B cell (primary cell): ENCODE data around the gene TMEM97. TPM values are rescaled to one million over a fixed set of nuclear protein-coding genes. Genes with fewer than 3 reads are reported as not detected.

Experiments used
- ATAC-seq: fragments of 200-7000 bp; cut with Tn5 transposase; one replicate; pipeline ENCODE4 v1.10.0; 2021; ENCODE audit warnings: low read depth, mild to moderate bottlenecking, moderate number of reproducible peaks, moderate library complexity
- CTCF ChIA-PET: fragments of 350-600 bp; sonication (Branson Sonifier 250); formaldehyde crosslinking; loops from one replicate; lab custom pipeline; 2021; ENCODE audit warnings: antibody characterized with exemption, inconsistent platforms; lab: Charles Lee
- POLR2A ChIA-PET: fragments of 350-600 bp; sonication (Branson Sonifier 250); formaldehyde crosslinking; loops from one replicate; lab custom pipeline; 2021; ENCODE audit warnings: antibody characterized with exemption; lab: Charles Lee
- DNase-seq: peaks from one replicate; pipeline ENCODE4 v3.0.0; 2013
- H2AFZ ChIP-seq: 2 replicates; pipeline ENCODE4 v1.6.1; 2012; ENCODE audit warnings: mild to moderate bottlenecking, low read depth, low read length; ENCODE audit not compliant: insufficient read depth, poor library complexity, severe bottlenecking
- H3K27ac ChIP-seq, 2 donors: 1 replicate in 1 of 2; 2 replicates in 1 of 2; pipeline ENCODE4 v1.5.1; 2012 to 2013; ENCODE audit warnings: low read length in 2 of 2, mild to moderate bottlenecking in 2 of 2, moderate library complexity in 1 of 2
- H3K27me3 ChIP-seq, 4 experiments: fragments of 200-600 bp in 1 of 4; sonication (generic) in 1 of 4; replicated peaks in 1 of 4; 1 replicate in 2 of 4; 2 replicates in 2 of 4; pipeline versions ENCODE4 v1.6.1 to v1.7.0; 2013 to 2016; ENCODE audit warnings: low read length in 3 of 4, mild to moderate bottlenecking in 2 of 4, mixed read lengths in 1 of 4, moderate library complexity in 1 of 4; ENCODE audit not compliant: insufficient read depth in 4 of 4, control insufficient read depth in 3 of 4; ENCODE audit errors: control extremely low read depth in 1 of 4
- H3K36me3 ChIP-seq, 2 experiments: replicated peaks in 1 of 2; 1 replicate in 1 of 2; 2 replicates in 1 of 2; pipeline versions ENCODE4 v1.6.1 to v1.7.1; 2013; ENCODE audit warnings: low read length in 1 of 2; ENCODE audit not compliant: insufficient read depth in 2 of 2, control insufficient read depth in 1 of 2; ENCODE audit errors: control extremely low read depth in 1 of 2, extremely low read depth in 1 of 2
- H3K4me1 ChIP-seq, 2 donors: fragments of 200-600 bp in 1 of 2; sonication (generic) in 1 of 2; 1 replicate in 1 of 2; 2 replicates in 1 of 2; pipeline versions ENCODE4 v1.5.1 to v1.6.1; 2013 to 2017; ENCODE audit warnings: low read length in 2 of 2; ENCODE audit not compliant: control insufficient read depth in 2 of 2, insufficient read depth in 2 of 2
- H3K4me2 ChIP-seq: replicated peaks from 2 replicates; pipeline ENCODE3; 2012; ENCODE audit warnings: mild to moderate bottlenecking, low read depth, low read length; ENCODE audit not compliant: poor library complexity, severe bottlenecking
- H3K4me3 ChIP-seq, 5 experiments: fragments of 200-600 bp in 1 of 5; sonication (generic) in 1 of 5; 1 replicate in 3 of 5; 2 replicates in 2 of 5; pipeline versions ENCODE4 v1.5.1 to v1.7.0; 2011 to 2016; ENCODE audit warnings: low read length in 4 of 5, mild to moderate bottlenecking in 4 of 5, low read depth in 2 of 5, control low read depth in 1 of 5, moderate library complexity in 1 of 5; ENCODE audit not compliant: insufficient read depth in 1 of 5; ENCODE audit errors: control extremely low read depth in 1 of 5, extremely low read depth in 1 of 5
- H3K79me2 ChIP-seq: fragments of 200-600 bp; sonication (generic); one replicate; pipeline ENCODE4 v1.6.0; 2016; ENCODE audit warnings: low read length; ENCODE audit not compliant: control insufficient read depth, insufficient read depth
- H3K9ac ChIP-seq: fragments of 200-600 bp; sonication (generic); 2 replicates; pipeline ENCODE4 v1.6.1; 2017; ENCODE audit warnings: mild to moderate bottlenecking, low read length, moderate library complexity
- H3K9me3 ChIP-seq, 3 donors: one replicate each; pipeline versions ENCODE4 v1.6.1 to v1.7.1; 2013; ENCODE audit warnings: low read length in 2 of 3; ENCODE audit not compliant: control insufficient read depth in 2 of 3, insufficient read depth in 1 of 3; ENCODE audit errors: control extremely low read depth in 1 of 3
- H4K20me1 ChIP-seq: 2 replicates; pipeline ENCODE4 v1.6.0; 2012; ENCODE audit warnings: mild to moderate bottlenecking, low read length; ENCODE audit not compliant: insufficient read depth, control insufficient read depth, poor library complexity, severe bottlenecking
- H3K27ac Mint-ChIP-seq: one replicate; pipeline ENCODE4 v1.8.0; 2021; ENCODE audit warnings: mixed read lengths
- H3K27me3 Mint-ChIP-seq: one replicate; pipeline ENCODE4 v1.8.0; 2021; ENCODE audit warnings: mixed read lengths
- H3K4me1 Mint-ChIP-seq: one replicate; pipeline ENCODE4 v1.8.0; 2021; ENCODE audit warnings: mixed read lengths
- H3K4me3 Mint-ChIP-seq: one replicate; pipeline ENCODE4 v1.8.0; 2021; ENCODE audit warnings: mixed read lengths
- H3K9me3 Mint-ChIP-seq: one replicate; pipeline ENCODE4 v1.8.0; 2022; ENCODE audit warnings: mixed read lengths; ENCODE audit not compliant: insufficient read depth
- CTCF ChIP-seq: fragments of 200-600 bp; IDR thresholded peaks from one replicate; pipeline ENCODE4 v1.8.0; 2022; ENCODE audit warnings: antibody characterized with exemption, mild to moderate bottlenecking
- EZH2 ChIP-seq: IDR thresholded peaks from 2 replicates; pipeline ENCODE4 v1.6.1; 2012; ENCODE audit warnings: borderline replicate concordance, low read depth, mild to moderate bottlenecking, moderate library complexity, low read length; ENCODE audit not compliant: insufficient read depth, poor library complexity, severe bottlenecking
- WGBS: methylation state at CpG from one replicate; pipeline ENCODE4 v1.1.5; 2013; ENCODE audit warnings: missing lambda C conversion rate; ENCODE audit not compliant: insufficient coverage; 5-methylcytosine and 5-hydroxymethylcytosine counted together
- intact Hi-C: fragments of 100-400 bp; cut with micrococcal nuclease; formaldehyde crosslinking; loops from one replicate; pipeline ENCODE4 v1.10.0; 2022
- polyA plus RNA-seq: library from polyadenylated mRNA; depleted of rRNA; stranded (reverse); fragments of >200 nt; gene quantifications from 2 replicates; pipeline ENCODE4 v1.2.3, GENCODE V29; 2012
- total RNA-seq, 2 donors: library from RNA; stranded (reverse); fragments of 120-200 nt in 1 of 2; gene quantifications; 1 replicate in 1 of 2; 2 replicates in 1 of 2; pipeline versions ENCODE4 v1.2.3 to v1.2.4, GENCODE V29; 2013 to 2022

The TMEM97 gene
- total and polyA plus RNA-seq, 2 donors (not counting 1 experiment from before 2014, with no cell fraction given): 1.6 to 6.4 TPM

- Histone ChIP-seq H3K79me2 (peaks cover 80% of the 10 kb centered on the region), H3K9ac (peak within 1 kb of the TSS; percentile 87), H3K4me3 (peak within 1 kb of the TSS; percentile 72 to 89 (median 82)), H3K27ac (peak within 1 kb of the TSS; percentile 82 to 95), H2AFZ (peak within 1 kb of the TSS; percentile 90), H3K36me3 (peaks cover 0 to 23% of the 10 kb centered on the region in 2 experiments), H3K4me2 (peak within 1 kb of the TSS; percentile 82), H4K20me1 (peaks cover 24% of the 10 kb centered on the region), H3K9me3 (no peaks in the 10 kb centered on the region), H3K4me1 (peaks cover 19 to 24% of the 10 kb centered on the region in 2 donors), H3K27me3 (no peaks in the 10 kb centered on the region)
- CTCF ChIA-PET: interaction anchor here (1.0 to 2.1 kb wide), 9 partner anchors 16 to 618 kb away, joined by 3 to 14 read pairs (median 6); partner anchors contain the start of genes POLDIP2, SARM1 and TMEM97
- Mint-ChIP-seq H3K27me3 (no peaks in the 10 kb centered on the region), H3K27ac (peak within 1 kb of the TSS; percentile 91), H3K9me3 (no peaks in the 10 kb centered on the region), H3K4me3 (peak within 1 kb of the TSS; percentile 93), H3K4me1 (peaks cover 35% of the 10 kb centered on the region)
- DNase-seq (peak; percentile 99), ATAC-seq (peak; percentile 96)
- POLR2A ChIA-PET: interaction anchor here (0.6 to 2.1 kb wide), 9 partner anchors 16 to 617 kb away, joined by 3 to 25 read pairs (median 5); partner anchors contain the start of genes PHF12, POLDIP2 and TMEM97
- TF ChIP-seq CTCF (no peak), EZH2 (no peak)
- intact Hi-C loops: loop anchor here (1.0 to 5.0 kb wide), 5 partner anchors 16 to 983 kb away; partner anchors contain the start of genes PIGS, POLDIP2, SARM1 and TMEM97
- WGBS: 0% methylated on average over 62 of the region's 62 CpGs
These were observed 16.4 kb downstream of the TMEM97 start, which contains the start of the genes IFT20 and TNFAIP1 for GRCh38 chr17:28335201-28335958. TSS of gene IFT20 (minus strand) at chr17:28335472. CDS start at chr17:28331985, 3,487 bp downstream. TSS of gene TNFAIP1 (plus strand) at chr17:28335761. CDS start at chr17:28339522, 3,761 bp downstream.
